Measurements from ENCODE around the gene KLHL26. TPM values are rescaled to one million over a fixed set of nuclear protein-coding genes. Genes with fewer than 3 reads are reported as not detected.
"Not testable (repeated sequence)": the region's sequence is repeated elsewhere in the genome, so short reads cannot be mapped to it uniquely, and the experiment has no call there.

KLHL26 gene
- polyA plus RNA-seq, 1 donor = 5.2 TPM

DNA sequence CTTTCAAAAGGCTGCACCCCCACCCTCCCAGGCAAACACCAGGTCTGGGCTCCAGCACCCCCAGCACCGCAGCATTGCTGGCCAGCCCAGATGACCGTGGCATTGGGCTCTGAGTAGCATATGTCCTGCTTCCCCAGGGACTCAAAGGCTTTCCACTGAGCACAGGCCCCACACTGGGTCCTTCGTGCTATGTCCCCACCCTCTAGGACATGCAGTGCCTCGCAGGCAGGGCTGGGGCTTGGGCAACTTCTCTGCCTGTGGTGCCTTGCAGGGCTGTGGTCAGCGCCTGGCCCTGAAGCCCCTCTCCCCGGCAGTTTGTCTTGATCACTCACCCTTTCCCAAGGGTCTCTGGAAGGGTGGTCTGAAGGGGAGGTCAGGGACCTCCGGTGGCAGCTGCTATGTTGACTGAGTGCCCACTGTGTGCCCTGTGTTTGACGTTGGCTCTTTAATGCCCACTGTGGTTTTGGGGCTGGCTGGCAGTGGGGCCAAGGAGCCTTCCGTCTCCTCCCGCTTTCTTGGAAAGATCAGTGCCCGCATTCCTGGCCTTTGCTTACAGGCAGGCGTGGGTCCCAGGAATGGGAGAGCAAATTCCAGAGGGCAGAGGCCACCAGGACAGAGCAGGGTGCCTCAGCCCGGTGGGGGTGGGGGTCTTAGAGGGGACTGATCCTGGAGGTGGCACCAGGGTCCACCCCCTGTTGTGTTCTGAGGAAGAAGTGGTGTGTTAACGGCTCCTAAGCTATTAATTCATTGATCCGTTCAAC is 26.3 kb downstream of the KLHL26 start:
- no peak for DNase-seq

GRCh38 chr19:18663940-18664530 is 27.2 kb downstream of the KLHL26 start:
- no peak for DNase-seq

- no peak for DNase-seq
These were observed 29.0 kb downstream of the KLHL26 start for GRCh38 chr19:18665771-18666202.

- no peak for DNase-seq
These were observed 29.5 kb downstream of the KLHL26 start for GRCh38 chr19:18666317-18666716.

GRCh38 chr19:18666784-18667183 is 30.0 kb downstream of the KLHL26 start:
- no peak for DNase-seq

GRCh38 chr19:18667531-18668251 is 30.9 kb downstream of the KLHL26 start:
- no peak for DNase-seq

DNA sequence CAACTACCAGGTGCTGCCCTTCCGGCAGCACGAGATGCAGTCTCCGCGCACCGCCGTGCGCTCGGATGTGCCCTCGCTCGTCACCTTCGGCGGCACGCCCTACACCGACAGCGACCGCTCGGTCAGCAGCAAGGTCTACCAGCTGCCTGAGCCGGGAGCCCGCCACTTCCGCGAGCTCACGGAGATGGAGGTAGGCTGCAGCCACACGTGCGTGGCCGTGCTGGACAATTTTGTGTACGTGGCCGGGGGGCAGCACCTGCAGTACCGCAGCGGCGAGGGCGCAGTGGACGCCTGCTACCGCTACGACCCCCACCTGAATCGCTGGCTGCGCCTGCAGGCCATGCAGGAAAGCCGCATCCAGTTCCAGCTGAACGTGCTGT is 31.4 kb downstream of the KLHL26 start:
- no peak for DNase-seq

GRCh38 chr19:18668744-18669523 is 32.1 kb downstream of the KLHL26 start:
- DNase-seq = no peak

- no peak for DNase-seq
These were observed 32.6 kb downstream of the KLHL26 start for GRCh38 chr19:18669524-18669817.

- DNase-seq = no peak
These were observed 33.1 kb downstream of the KLHL26 start for GRCh38 chr19:18669883-18670282.

GRCh38 chr19:18670312-18670711 is 33.5 kb downstream of the KLHL26 start:
- DNase-seq = no peak

GRCh38 chr19:18671303-18672043 is 34.6 kb downstream of the KLHL26 start:
- no peak for DNase-seq

DNA sequence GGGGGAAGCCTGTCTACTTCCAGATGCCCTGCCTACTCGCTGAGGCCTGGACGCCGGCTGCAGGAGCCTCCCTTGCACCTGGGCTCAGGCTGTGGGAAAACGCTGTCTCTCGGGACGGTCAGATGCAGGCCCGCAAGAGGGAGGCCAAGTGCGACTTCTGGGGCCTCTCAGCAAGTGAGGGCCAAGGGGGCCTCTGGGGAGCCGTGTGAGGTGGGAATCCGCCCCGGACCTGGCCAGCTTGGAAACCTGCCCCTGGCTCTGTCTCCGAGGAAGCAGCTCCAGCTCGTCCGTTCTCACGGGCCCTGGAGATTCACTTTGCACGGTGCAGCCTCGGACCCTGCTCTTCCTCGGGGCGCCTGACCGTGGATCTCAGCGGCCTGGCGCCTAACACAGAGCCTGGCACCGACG is 35.2 kb downstream of the KLHL26 start:
- no peak for DNase-seq

DNA sequence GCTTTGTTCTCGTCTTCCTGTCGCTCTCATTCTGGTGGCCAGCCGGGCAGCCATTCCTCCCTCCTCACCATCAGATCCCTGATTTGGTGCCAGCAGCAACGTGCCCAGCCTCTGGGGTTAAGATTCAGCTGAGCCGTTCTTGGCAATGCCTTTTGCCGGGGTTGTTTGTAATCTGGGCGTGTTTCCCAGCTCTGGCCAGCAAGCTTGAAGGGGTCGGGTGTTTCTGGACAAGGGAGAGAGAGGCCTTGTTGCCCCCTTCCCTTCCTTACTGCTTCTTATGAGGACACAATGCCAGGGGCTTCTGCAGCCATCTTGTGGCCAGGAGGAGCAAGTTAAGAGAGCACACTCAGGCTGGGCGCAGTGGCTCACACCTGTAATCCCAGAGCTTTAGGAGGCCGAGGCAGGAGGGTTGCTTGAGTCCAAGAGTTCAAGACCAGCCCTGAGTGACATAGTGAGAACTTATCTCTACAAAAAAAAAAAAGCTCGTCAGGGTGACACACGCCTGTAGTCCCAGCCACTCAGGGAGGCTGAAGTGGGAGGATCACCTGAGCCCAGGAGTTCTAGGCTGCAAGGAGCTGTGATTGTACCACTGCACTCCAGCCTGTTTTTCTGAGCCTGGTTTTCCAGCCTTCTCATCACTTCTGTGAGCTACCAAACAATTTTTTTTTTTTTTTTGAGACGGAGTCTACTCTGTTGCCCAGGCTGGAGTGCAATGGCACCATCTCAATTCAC is 35.9 kb downstream of the KLHL26 start:
- no peak for DNase-seq

DNA sequence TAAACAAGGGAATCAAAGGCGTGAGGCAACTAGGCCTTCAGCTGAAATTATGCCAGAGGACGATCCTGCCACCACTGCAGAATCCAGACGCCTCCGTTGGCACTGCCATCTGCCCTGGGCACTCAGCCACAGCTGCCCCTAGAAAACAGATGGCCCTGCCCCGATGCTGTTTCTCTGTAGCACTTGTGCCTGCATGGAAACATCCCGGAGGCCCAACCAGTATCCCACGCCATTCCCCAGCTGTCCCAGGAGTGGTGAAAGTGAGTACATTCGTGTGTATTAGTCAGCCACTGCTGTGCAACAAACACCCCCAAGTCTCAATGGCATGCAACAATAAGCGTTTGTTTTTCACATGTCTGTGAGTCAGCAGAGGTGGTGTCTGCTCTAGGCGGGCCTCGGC is 37.8 kb downstream of the KLHL26 start:
- DNase-seq = no peak

- no peak for DNase-seq
These were observed 39.0 kb downstream of the KLHL26 start for GRCh38 chr19:18675779-18676178.

DNA sequence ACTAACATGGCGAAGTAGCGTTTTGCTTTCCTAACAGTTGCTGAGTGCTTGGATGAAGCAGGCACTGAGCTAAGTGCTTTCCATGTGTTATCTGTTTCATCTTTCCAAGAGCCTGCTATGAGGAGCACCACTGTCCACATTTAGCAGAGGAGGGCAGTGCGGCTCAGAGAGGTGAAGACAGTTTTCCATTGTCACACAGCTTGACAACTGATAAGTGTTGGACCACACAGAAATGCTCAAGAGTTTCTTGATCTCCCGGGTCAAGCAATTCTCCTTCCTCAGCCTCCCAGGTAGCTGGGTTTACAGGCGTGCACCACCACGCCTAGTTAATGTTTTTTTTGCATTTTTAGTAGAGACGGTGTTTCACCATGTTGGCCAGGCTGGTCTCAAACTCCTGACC is 39.9 kb downstream of the KLHL26 start:
- no peak for DNase-seq

GRCh38 chr19:18677156-18677555 is 40.3 kb downstream of the KLHL26 start:
- no peak for DNase-seq

DNA sequence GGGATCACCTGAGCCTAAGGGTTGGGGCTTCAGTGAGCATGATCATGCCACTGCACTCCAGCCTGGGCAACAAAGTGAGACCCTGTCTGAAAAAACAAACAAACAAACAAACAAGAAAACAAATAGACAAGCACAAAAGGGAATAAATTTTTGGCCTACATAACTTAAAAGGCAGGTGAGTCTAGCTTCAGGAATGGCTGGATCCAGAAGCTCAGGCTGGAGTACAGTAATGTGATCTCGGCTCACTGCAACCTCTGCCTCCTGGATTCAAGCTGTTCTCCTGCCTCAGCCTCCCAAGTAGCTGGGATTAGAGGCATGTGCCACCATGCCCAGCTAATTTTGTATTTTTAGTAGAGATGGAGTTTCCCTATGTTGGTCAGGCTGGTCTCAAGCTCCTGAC is 43.3 kb downstream of the KLHL26 start:
- DNase-seq = not testable (repeated sequence)

DNA sequence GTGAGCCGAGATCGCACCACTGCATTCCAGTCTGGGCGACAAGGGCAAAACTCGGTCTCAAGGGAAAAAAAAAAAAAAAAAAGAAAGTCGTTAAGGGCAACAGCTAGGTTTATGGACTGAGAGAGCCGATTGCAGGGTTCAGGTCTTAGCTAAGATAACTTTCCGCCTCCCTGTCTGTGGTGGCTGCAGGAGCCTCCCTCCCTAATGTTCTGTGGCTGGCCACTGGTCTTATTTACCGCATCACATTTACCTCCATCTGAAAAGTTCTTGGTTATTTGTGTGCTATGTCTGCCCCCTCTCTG is 45.9 kb downstream of the KLHL26 start:
- no peak for DNase-seq

Data from left kidney (tissue), 2 donors.